Activated T-helper 2 cell treated with anti-CD3 and anti-CD28 coated beads, Interferon-gamma antibody, Interleukin-2, Interleukin-4, amounts not matched to agents 10 μg/mL and 5 μg/mL and 100 μg/mL, durations not matched to agents 14 hours and 24 hours and 36 hours (primary cell): ENCODE results near the gene AGT. TPM values are rescaled to one million over a fixed set of nuclear protein-coding genes. Genes with fewer than 3 reads are reported as not detected.
A peak's percentile ranks its signal among the peaks of the same experiment; 100 is the strongest.
"Not testable (repeated sequence)": the region's sequence is repeated elsewhere in the genome, so short reads cannot be mapped to it uniquely, and the experiment has no call there.

ENCODE experiments used
- DNase-seq: peaks from one replicate; pipeline ENCODE4 v3.0.0; 2021; ENCODE audit warnings: low spot score
- H3K27ac Mint-ChIP-seq: one replicate; pipeline ENCODE4 v1.8.0; 2021; ENCODE audit warnings: mixed read lengths
- H3K27me3 Mint-ChIP-seq: one replicate; pipeline ENCODE4 v1.8.0; 2021; ENCODE audit warnings: low read depth, mixed read lengths
- H3K36me3 Mint-ChIP-seq: one replicate; pipeline ENCODE4 v1.8.0; 2021; ENCODE audit warnings: low read depth, mixed read lengths
- H3K4me1 Mint-ChIP-seq: one replicate; pipeline ENCODE4 v1.8.0; 2021; ENCODE audit warnings: low read depth, mixed read lengths
- H3K4me3 Mint-ChIP-seq: one replicate; pipeline ENCODE4 v1.8.0; 2021; ENCODE audit warnings: low read depth, mild to moderate bottlenecking, moderate library complexity, mixed read lengths
- H3K9me3 Mint-ChIP-seq: one replicate; pipeline ENCODE4 v1.8.0; 2021; ENCODE audit warnings: mixed read lengths
- intact Hi-C: fragments of 100-400 bp; cut with micrococcal nuclease; formaldehyde crosslinking; loops from one replicate; pipeline ENCODE4 v1.15.1; 2023
- total RNA-seq: library from RNA; stranded (reverse); gene quantifications from 2 replicates; pipeline ENCODE4 v1.2.3, GENCODE V29; 2022

Gene AGT
- total RNA-seq, 1 donor from 2014 or later: not detected

DNA sequence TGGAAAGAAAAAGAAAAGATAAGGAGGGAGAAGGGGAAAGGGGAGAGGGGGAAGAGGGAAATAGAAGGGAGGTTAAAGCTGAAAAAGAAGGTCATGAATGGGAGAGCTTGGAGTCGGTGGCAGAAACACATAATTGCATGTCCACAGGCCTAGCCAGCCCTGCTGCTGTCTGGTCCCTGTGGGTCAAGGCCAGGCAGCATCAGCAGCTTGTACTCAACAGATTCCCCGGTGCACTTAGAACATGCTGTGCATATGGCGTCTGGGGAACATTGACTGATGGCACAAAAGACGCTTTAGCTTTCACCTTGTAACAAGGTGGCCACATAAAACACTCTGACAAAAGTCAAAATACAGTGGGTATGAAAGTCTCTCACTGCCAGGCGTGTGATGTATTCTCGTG lies 45.7 kb downstream of the AGT start:
- Mint-ChIP-seq H3K27ac (no peak overlapping the region), H3K27me3 (no peaks in the 10 kb centered on the region), H3K4me1 (no peaks in the 10 kb centered on the region), H3K9me3 (no peaks in the 10 kb centered on the region), H3K36me3 (peaks cover 63% of the 10 kb centered on the region), H3K4me3 (no peak overlapping the region)
- no peak for DNase-seq
- intact Hi-C loops: no loop called here

DNA sequence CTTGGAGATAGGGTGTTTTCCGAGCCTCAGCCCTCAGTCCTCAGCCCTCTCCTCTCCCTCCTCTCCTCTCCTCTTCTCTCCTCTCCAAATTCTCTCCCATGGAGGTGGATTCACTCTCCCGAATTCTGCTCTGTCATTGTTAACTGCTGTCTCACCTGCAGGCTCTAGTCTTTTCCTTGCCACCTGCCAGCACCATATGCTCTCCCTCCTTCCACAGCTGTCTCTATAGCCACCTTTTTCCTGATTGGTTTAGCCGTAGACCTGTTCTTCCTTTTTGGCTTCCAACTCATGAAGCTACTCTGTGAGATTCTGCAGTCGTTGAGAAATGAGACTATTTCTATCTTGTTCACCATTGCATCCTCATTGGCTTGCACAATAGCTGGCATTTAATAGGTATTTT lies 51.9 kb downstream of the AGT start:
- H3K4me1 Mint-ChIP-seq: peaks cover 3% of the 10 kb centered on the region
- no peaks in the 10 kb centered on the region for H3K27me3 Mint-ChIP-seq
- peaks cover 52% of the 10 kb centered on the region for H3K36me3 Mint-ChIP-seq
- H3K4me3 Mint-ChIP-seq: no peak overlapping the region
- no peaks in the 10 kb centered on the region for H3K9me3 Mint-ChIP-seq
- intact Hi-C loops: no loop called here
- H3K27ac Mint-ChIP-seq: peak overlapping the region; percentile 13
- DNase-seq: no peak

DNA sequence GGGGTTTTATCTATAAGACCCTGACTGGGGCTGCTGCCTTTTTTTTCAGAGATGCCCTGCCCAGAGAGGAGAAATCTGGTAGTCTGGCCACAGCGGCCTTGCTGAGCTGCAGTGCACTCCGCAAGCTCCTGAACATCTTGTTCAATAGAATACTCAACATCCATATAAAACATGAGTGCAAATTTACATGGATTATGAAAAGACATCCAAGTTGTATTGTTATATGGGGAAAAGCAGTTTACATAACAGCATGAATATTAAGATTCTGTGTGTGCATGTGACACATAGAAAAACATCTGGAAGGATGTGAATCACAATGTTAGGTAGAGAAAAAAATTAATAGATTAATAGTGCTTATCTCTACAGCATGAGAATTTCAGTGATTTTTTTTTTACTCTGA lies 55.2 kb downstream of the AGT start:
- H3K4me1 Mint-ChIP-seq: peaks cover 3% of the 10 kb centered on the region
- H3K27me3 Mint-ChIP-seq: no peaks in the 10 kb centered on the region
- H3K9me3 Mint-ChIP-seq: no peaks in the 10 kb centered on the region
- no peak overlapping the region for H3K27ac Mint-ChIP-seq
- no peak for DNase-seq
- H3K36me3 Mint-ChIP-seq: peaks cover 27% of the 10 kb centered on the region
- no peak overlapping the region for H3K4me3 Mint-ChIP-seq
- intact Hi-C loops: no loop called here

DNA sequence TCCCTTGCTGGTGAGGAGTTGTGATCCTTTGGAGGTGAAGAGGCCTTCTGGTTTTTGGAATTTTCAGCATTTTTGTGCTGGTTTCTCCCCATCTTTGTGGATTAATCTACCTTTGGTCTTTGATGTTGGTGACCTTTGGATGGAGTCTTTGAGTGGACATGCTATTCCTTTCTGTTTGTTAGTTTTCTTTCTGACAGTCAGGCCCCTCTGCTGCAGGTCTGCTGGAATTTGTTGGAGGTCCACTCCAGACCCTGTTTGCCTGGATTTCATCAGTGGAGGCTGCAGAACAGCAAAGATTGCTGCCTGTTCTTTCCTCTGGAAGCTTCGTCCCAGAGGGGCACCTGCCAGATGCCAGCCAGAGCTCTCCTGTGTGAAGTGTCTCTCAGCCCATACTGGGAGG lies 55.8 kb downstream of the AGT start:
- H3K4me3 Mint-ChIP-seq, DNase-seq, H3K27me3 Mint-ChIP-seq, intact Hi-C loops, H3K9me3 Mint-ChIP-seq, H3K27ac Mint-ChIP-seq, H3K4me1 Mint-ChIP-seq: not testable (repeated sequence)
- peaks cover 27% of the 10 kb centered on the region for H3K36me3 Mint-ChIP-seq

DNA sequence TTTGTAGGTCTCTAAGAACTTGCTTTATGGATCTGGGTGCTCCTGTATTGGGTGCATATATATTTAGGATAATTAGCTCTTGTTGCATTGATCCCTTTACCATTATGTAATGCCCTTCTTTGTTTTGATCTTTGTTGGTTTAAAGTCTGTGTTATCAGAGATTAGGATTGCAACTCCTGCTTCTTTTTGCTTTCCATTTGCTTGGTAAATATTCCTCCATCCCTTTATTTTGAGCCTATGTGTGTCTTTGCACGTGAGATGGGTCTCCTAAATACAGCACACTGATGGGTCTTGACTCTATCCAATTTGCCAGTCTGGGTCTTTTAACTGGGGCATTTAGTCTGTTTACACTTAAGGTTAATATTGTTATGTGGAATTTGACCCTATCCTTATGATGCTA lies 57.2 kb downstream of the AGT start:
- H3K9me3 Mint-ChIP-seq, H3K27ac Mint-ChIP-seq, intact Hi-C loops, H3K4me1 Mint-ChIP-seq, H3K4me3 Mint-ChIP-seq, H3K27me3 Mint-ChIP-seq, DNase-seq: not testable (repeated sequence)
- H3K36me3 Mint-ChIP-seq: peaks cover 18% of the 10 kb centered on the region

Other genes with a start within 250 kb of the AGT start
- 36.9 and 38.8 TPM in 2 replicates for gene COG2, start 71.6 kb downstream of the AGT start, total RNA-seq
- not detected in 2 replicates for gene CAPN9, start 33.3 kb upstream of the AGT start, total RNA-seq
- 8.9 and 9.1 TPM in 2 replicates for gene C1orf198, start 154.4 kb upstream of the AGT start, total RNA-seq